ENCODE results near the gene MCRS1.

Gene MCRS1

DNA sequence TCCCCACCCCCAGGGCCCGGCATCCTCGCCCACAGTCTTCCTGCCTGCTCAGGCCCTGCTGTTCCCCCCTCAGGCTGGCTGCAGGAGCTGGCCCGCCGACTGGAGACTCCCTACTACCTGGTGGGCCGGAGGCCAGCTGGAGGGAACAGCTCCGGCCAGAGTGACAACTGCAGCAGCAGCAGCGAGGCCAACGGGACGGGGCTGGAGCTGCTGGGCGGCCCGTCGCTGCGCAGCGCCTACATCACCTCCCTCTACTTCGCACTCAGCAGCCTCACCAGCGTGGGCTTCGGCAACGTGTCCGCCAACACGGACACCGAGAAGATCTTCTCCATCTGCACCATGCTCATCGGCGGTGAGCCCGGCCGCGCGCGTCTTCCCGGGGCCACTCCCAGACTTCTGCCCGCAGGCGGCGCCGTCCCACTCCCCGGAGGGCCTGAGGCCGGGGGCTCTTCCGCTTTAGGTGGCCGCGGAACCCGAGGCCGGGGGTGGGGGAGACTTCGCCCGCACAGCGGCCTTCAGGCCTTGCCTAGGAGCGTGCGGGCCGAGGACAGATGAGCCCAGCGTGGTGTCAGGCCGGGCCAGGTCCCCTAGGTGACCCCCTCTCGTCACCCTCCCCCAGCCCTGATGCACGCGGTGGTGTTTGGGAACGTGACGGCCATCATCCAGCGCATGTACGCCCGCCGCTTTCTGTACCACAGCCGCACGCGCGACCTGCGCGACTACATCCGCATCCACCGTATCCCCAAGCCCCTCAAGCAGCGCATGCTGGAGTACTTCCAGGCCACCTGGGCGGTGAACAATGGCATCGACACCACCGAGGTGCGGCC is 18.9 kb downstream of the MCRS1 start:
- FAIRE-seq (no peak), DNase-seq (ENCODE audit: insufficient read length, low spot score) (no peak)
- TF ChIP-seq, protein P1, sequence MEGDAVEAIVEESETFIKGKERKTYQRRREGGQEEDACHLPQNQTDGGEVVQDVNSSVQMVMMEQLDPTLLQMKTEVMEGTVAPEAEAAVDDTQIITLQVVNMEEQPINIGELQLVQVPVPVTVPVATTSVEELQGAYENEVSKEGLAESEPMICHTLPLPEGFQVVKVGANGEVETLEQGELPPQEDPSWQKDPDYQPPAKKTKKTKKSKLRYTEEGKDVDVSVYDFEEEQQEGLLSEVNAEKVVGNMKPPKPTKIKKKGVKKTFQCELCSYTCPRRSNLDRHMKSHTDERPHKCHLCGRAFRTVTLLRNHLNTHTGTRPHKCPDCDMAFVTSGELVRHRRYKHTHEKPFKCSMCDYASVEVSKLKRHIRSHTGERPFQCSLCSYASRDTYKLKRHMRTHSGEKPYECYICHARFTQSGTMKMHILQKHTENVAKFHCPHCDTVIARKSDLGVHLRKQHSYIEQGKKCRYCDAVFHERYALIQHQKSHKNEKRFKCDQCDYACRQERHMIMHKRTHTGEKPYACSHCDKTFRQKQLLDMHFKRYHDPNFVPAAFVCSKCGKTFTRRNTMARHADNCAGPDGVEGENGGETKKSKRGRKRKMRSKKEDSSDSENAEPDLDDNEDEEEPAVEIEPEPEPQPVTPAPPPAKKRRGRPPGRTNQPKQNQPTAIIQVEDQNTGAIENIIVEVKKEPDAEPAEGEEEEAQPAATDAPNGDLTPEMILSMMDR (IDR thresholded peaks at IDR 0.05; ENCODE audit: insufficient read depth, missing control alignments), result no peak

DNA sequence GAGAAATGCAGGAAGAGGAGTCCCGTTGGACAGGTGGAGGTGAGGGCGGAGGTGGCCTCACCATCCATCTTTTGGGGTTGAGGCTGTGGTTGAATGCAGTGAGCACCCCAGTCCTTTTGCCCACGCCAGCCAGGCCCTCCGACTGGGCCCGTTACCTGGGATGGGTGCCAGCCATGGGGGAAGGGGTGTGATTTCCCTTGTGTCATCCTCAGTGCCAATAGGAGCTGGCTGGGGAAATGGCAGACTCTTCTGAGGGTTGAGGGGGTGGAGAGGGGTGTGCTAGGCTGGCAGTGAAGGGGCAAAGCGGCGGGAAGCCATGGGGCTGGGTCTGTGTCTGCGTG is 19.5 kb downstream of the MCRS1 start:
- TF ChIP-seq, protein P1 (IDR thresholded peaks at IDR 0.05; ENCODE audit: insufficient read depth, missing control alignments), result no peak
- FAIRE-seq, result no peak

DNA sequence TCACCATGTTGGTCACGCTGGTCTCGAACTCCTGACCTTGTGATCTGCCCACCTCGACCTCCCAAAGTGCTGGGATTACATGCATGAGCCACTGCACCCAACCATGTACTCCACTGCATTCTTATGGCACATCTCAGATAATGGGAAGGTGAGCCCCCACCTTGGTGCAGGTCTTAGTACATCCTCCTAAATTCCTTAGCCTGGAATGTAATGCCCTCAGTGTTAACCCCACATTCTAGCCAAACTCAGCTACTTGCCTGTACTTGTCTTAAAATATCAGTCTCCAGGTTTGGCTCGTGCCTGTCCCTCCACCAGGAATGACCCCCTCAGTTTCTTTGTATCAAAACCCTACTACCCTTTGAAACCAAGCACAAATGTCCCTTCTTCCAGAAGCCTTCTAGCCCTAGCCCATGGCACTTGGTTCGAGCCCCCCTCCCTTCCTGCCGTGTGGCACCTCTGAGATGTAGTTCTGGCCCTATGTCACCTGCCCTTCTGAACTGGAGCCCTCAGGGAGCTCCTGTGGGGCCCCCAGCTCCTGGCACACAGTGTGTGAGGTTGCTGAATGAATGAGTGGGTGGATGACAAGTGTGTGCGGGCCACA is 20.8 kb downstream of the MCRS1 start:
- FAIRE-seq, result no peak
- no peak for DNase-seq (ENCODE audit: insufficient read length, low spot score)
- TF ChIP-seq, protein P1 (IDR thresholded peaks at IDR 0.05; ENCODE audit: insufficient read depth, missing control alignments), result no peak

More for the DNA sequence above, 19.5 kb downstream of the MCRS1 start:
- no peak for DNase-seq (ENCODE audit: insufficient read length, low spot score)

DNA sequence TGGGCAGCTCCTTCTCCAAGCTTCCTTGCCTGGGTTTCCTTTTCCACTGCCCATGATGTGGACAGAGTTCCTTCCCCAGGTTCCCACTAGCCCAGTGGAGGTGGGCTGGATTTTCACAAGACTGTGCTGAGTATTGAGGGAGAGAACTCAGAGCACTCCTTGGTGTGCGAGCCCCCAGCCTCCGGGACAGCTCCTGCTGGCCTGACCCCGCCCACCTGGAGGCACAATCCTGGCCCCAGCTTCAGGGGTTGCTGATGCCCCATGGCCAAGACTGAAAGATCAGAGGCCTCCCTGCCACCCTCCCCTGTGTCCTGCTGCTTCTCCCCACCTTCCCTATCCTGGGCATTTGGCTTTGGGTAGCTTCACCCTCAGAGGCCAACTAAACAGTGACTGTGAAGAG is 21.5 kb downstream of the MCRS1 start:
- FAIRE-seq (no peak), DNase-seq (ENCODE audit: insufficient read length, low spot score) (no peak)
- TF ChIP-seq, protein P1 (IDR thresholded peaks at IDR 0.05; ENCODE audit: insufficient read depth, missing control alignments), result no peak

DNA sequence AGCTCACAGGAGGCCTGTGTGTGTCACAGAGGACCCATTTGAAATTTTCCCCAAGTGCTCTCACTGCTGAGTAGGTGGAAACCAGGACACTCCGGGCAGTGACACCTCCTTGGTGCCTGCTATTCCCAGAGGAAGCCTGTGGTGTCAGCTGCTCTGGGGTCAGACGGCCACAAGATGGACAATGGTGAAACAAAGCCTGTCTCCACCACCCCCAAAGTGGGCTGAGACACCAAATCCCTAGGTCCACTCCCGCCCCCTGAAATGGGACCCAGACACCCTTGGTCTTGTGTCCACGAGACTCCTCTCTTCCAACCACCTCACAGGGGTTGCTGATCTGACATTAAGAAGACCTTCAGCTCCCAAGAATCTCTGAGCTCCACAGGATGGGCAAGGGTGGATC is 22.1 kb downstream of the MCRS1 start:
- TF ChIP-seq, protein P1 (IDR thresholded peaks at IDR 0.05; ENCODE audit: insufficient read depth, missing control alignments), result no peak
- DNase-seq (ENCODE audit: insufficient read length, low spot score), result no peak
- no peak for FAIRE-seq

DNA sequence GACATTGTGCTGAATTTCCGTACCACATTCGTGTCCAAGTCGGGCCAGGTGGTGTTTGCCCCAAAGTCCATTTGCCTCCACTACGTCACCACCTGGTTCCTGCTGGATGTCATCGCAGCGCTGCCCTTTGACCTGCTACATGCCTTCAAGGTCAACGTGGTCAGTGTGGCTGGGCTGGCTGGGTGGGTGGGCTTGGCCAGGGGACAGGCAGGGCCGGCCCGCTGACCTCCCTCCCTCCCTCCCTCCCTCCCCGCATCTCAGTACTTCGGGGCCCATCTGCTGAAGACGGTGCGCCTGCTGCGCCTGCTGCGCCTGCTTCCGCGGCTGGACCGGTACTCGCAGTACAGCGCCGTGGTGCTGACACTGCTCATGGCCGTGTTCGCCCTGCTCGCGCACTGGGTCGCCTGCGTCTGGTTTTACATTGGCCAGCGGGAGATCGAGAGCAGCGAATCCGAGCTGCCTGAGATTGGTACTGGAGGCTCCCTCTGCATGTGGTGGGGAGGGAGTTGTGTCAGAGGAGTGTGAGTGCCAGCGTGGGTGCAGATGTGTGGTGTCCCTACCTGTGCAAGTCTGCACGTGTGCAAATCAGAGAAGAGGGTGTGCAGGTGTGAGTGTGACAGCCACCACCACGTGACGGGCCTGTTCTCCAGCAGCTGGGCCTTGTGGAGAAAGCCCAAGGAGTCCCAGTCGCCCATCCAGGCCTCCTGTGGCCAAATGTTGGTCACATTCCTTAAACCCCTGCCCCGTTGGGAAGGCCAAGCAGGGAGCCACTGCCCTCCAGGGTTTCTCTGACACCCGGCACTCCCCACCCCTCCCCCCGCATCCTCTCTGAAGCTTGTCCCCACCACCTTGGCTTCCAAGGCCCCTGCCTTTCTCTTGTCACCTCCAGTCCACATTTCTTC is 23.8 kb downstream of the MCRS1 start:
- TF ChIP-seq, protein P1 (IDR thresholded peaks at IDR 0.05; ENCODE audit: insufficient read depth, missing control alignments), result no peak
- no peak for FAIRE-seq
- no peak for DNase-seq (ENCODE audit: insufficient read length, low spot score)
